K562 (cell line): Measurements from ENCODE around the gene AMPD1. TPM values are rescaled to one million over a fixed set of nuclear protein-coding genes. Genes with fewer than 3 reads are reported as not detected.

Source experiments
- ATAC-seq: fragments of 200-7000 bp; cut with Tn5 transposase; 3 replicates; pipeline ENCODE4 v1.9.1; 2020; ENCODE audit warnings: moderate library complexity
- BruUV-seq: library from RNA; stranded (reverse); fragments of 400-500 nt; replicated peaks from 2 replicates; lab custom pipeline; 2021; lab: Mats Ljungman, UMichigan
- CTCF ChIA-PET: fragments of 300-600 bp; formaldehyde crosslinking; extraction: SDS; loops from one replicate; lab custom pipeline; 2021; ENCODE audit warnings: low intra/inter-chr PET ratio; lab: Yijun Ruan, JAX
- POLR2A ChIA-PET: fragments of 300-600, 350-650 bp; sonication (Branson Sonifier 250); formaldehyde crosslinking; extraction: SDS; loops from one replicate; lab custom pipeline; 2021; ENCODE audit warnings: antibody characterized with exemption, inconsistent platforms; lab: Yijun Ruan, JAX
- DNase-seq, 4 experiments: peaks; one replicate each; pipeline versions ENCODE4 v3.0.0 to v3.0.0-alpha.2; 2011 to 2018; ENCODE audit warnings: low spot score in 3 of 4, mixed read lengths in 3 of 4; ENCODE audit errors: extremely low read depth in 1 of 4
- FAIRE-seq: peaks from 2 replicates; lab custom pipeline; 2011; peaks lifted over from hg19 to GRCh38; lab: Jason Lieb, UNC
- H2AFZ ChIP-seq: 2 replicates; pipeline ENCODE4 v1.6.0; 2011; ENCODE audit warnings: low read depth, low read length, control low read depth, inconsistent platforms
- H3K27ac ChIP-seq: fragments of 200-600 bp; 3 replicates; pipeline ENCODE4 v1.8.0; 2011; ENCODE audit warnings: low read depth, mild to moderate bottlenecking, control low read depth, inconsistent platforms, low read length, moderate library complexity, mixed read lengths; ENCODE audit errors: extremely low read depth
- H3K27me3 ChIP-seq, 2 experiments: fragments of 300-600 bp in 1 of 2; 2 replicates in 1 of 2; 3 replicates in 1 of 2; pipeline versions ENCODE4 v1.6.0 to v1.8.0; 2011; ENCODE audit warnings: inconsistent platforms in 2 of 2, low read length in 2 of 2, mild to moderate bottlenecking in 1 of 2, mixed read lengths in 1 of 2, moderate library complexity in 1 of 2; ENCODE audit not compliant: control insufficient read depth in 2 of 2, insufficient read depth in 2 of 2
- H3K36me3 ChIP-seq: fragments of 300-600 bp; 3 replicates; pipeline ENCODE4 v1.8.0; 2011; ENCODE audit warnings: mild to moderate bottlenecking, low read length, inconsistent platforms; ENCODE audit not compliant: control insufficient read depth, insufficient read depth
- H3K4me1 ChIP-seq, 2 experiments: fragments of 200-600 bp in 1 of 2; replicated peaks in 1 of 2; 2 replicates in 1 of 2; 3 replicates in 1 of 2; pipeline versions ENCODE4 v1.5.1 to v1.8.0; 2011; ENCODE audit warnings: inconsistent platforms in 2 of 2, low read length in 2 of 2, mild to moderate bottlenecking in 1 of 2, mixed read lengths in 1 of 2, moderate library complexity in 1 of 2; ENCODE audit not compliant: control insufficient read depth in 2 of 2, insufficient read depth in 2 of 2
- H3K4me2 ChIP-seq: 2 replicates; pipeline ENCODE4 v1.6.1; 2011; ENCODE audit warnings: low read length, control low read depth, inconsistent platforms, mixed read lengths; ENCODE audit not compliant: insufficient read depth
- H3K4me3 ChIP-seq: fragments of 200-600 bp; sonication (generic), shearing (Covaris generic); 2 replicates; pipeline ENCODE4 v1.5.1; 2016; ENCODE audit warnings: control low read depth, inconsistent platforms
- H3K79me2 ChIP-seq: fragments of 200-600 bp; 3 replicates; pipeline ENCODE4 v1.8.0; 2011; ENCODE audit warnings: low read length, inconsistent platforms; ENCODE audit not compliant: control insufficient read depth, insufficient read depth
- H3K9ac ChIP-seq, 2 experiments: 2 replicates each; pipeline versions ENCODE4 v1.6.0 to v1.6.1; 2011; ENCODE audit warnings: low read depth in 2 of 2, low read length in 2 of 2, control low read depth in 1 of 2, inconsistent platforms in 1 of 2, mild to moderate bottlenecking in 1 of 2, mixed read lengths in 1 of 2; ENCODE audit not compliant: insufficient read depth in 1 of 2
- H3K9me1 ChIP-seq: one replicate; pipeline ENCODE4 v1.6.0; 2011; ENCODE audit warnings: inconsistent platforms, mild to moderate bottlenecking, low read length, moderate library complexity; ENCODE audit not compliant: control insufficient read depth, insufficient read depth
- H3K9me3 ChIP-seq: replicated peaks from 2 replicates; pipeline ENCODE4 v1.5.1; 2011; ENCODE audit warnings: low read depth, low read length, inconsistent platforms; ENCODE audit not compliant: control insufficient read depth, insufficient read depth
- H4K20me1 ChIP-seq: replicated peaks from 2 replicates; pipeline ENCODE4 v1.6.1; 2011; ENCODE audit warnings: low read length, inconsistent platforms, mixed read lengths; ENCODE audit not compliant: control insufficient read depth, insufficient read depth
- CBX1 ChIP-seq: sonication (generic); IDR thresholded peaks from 2 replicates; pipeline ENCODE4 v1.6.1; 2016; ENCODE audit warnings: antibody characterized with exemption, low read depth, mild to moderate bottlenecking
- CLOCK ChIP-seq: fragments of 250-450 bp; sonication (Bioruptor Pico); IDR thresholded peaks from 2 replicates; pipeline ENCODE4 v1.4.0; 2020; ENCODE audit warnings: mild to moderate bottlenecking, moderate library complexity, borderline replicate concordance
- CSDE1 ChIP-seq, 2 experiments: fragments of 450-650 bp; IDR thresholded peaks; 2 replicates each; pipeline ENCODE4 v1.6.1; 2016; ENCODE audit warnings: mild to moderate bottlenecking in 1 of 2
- KAT7 ChIP-seq: sonication (generic); formaldehyde crosslinking; IDR thresholded peaks from 2 replicates; pipeline ENCODE4 v1.8.0; 2022; ENCODE audit warnings: missing genetic modification reagents, mild to moderate bottlenecking, borderline replicate concordance
- MCM7 ChIP-seq, 2 experiments: fragments of 450-650 bp; IDR thresholded peaks; 2 replicates each; pipeline ENCODE4 v1.6.1; 2016 to 2018
- PKNOX1 ChIP-seq: fragments of 450-650 bp; IDR thresholded peaks from 2 replicates; pipeline ENCODE4 v1.6.1; 2016
- PURB ChIP-seq: sonication (generic); formaldehyde crosslinking; IDR thresholded peaks from 2 replicates; pipeline ENCODE4 v1.9.0; 2021; ENCODE audit warnings: low read depth, mild to moderate bottlenecking, missing genetic modification reagents
- RBM14 ChIP-seq: fragments of 200-400 bp; formaldehyde crosslinking; IDR thresholded peaks from 2 replicates; pipeline ENCODE4 v1.6.1; 2018; ENCODE audit warnings: low read depth, mild to moderate bottlenecking, low read length, moderate library complexity, borderline replicate concordance; ENCODE audit not compliant: insufficient read depth
- SMARCE1 ChIP-seq: fragments of 450-650 bp; IDR thresholded peaks from 2 replicates; pipeline ENCODE4 v1.7.1; 2016; ENCODE audit warnings: mild to moderate bottlenecking
- TBP ChIP-seq: optimal IDR thresholded peaks from 2 replicates; pipeline ENCODE3; 2011; ENCODE audit warnings: low read depth, low read length, improper control_type of control experiment
- ZNF12 ChIP-seq: sonication (generic); formaldehyde crosslinking; IDR thresholded peaks from 2 replicates; pipeline ENCODE4 v1.4.0; 2020; ENCODE audit warnings: mild to moderate bottlenecking, missing genetic modification reagents
- ZNF253 ChIP-seq: fragments of 250-450 bp; sonication (Bioruptor Pico); conservative IDR thresholded peaks from 2 replicates; pipeline ENCODE4 v1.6.1; 2021; ENCODE audit warnings: mild to moderate bottlenecking
- ZNF384 ChIP-seq: IDR thresholded peaks from 2 replicates; pipeline ENCODE4 v1.6.1; 2012; ENCODE audit warnings: low read depth, low read length, improper control_type of control experiment
- WGBS: fragments of 100-300 bp; shearing (Covaris generic); methylation state at CpG from one replicate; pipeline ENCODE4 v1.1.6; 2016; ENCODE audit warnings: low coverage, mixed read lengths; ENCODE audit not compliant: insufficient coverage; ENCODE audit errors: missing lambda C conversion rate; 5-methylcytosine and 5-hydroxymethylcytosine counted together
- in situ Hi-C: fragments of 300-500 bp; cut with MboI; formaldehyde crosslinking; loops from 4 replicates; pipeline ENCODE4 v1.15.0; 2018; ENCODE audit warnings: inconsistent platforms, mixed read lengths
- intact Hi-C: fragments of 100-400 bp; cut with micrococcal nuclease; formaldehyde crosslinking; loops from 2 replicates; pipeline ENCODE4 v1.14.2; 2022
- polyA plus RNA-seq, 8 experiments: library from polyadenylated mRNA; depleted of rRNA in 4 of 8; stranded (reverse) in 5 of 8; unstranded in 3 of 8; fragments of >200 nt; fragmentation: Nextera tagmentation in 2 of 8; fragmentation: Illumina TruSeq in 1 of 8; extraction: Ambion mirVana in 2 of 8; extraction: Trizol in 1 of 8; gene quantifications; 2 replicates each; pipeline versions ENCODE4 v1.2.1 to v1.2.3, GENCODE V29; 2011 to 2014; ENCODE audit warnings: inconsistent platforms in 1 of 8, missing spikeins in 1 of 8
- total RNA-seq, 7 experiments: library from RNA; depleted of rRNA in 6 of 7; stranded (reverse); fragments of >200 nt in 6 of 7; fragmentation: Illumina TruSeq in 2 of 7; extraction: Trizol in 2 of 7; gene quantifications; 2 replicates each; pipeline versions ENCODE4 v1.2.1 to v1.2.3, GENCODE V29; 2011 to 2021; ENCODE audit warnings: low replicate concordance in 1 of 7

Gene AMPD1
- total and polyA plus RNA-seq, 9 of the 15 experiments (the other 6 are each of a cell fraction or from before 2014, with no cell fraction given): 0.04 to 0.17 TPM; not detected in 7

GRCh38 chr1:114701931-114702330 lies 6.6 kb upstream of the AMPD1 start (continued):
- TF ChIP-seq CLOCK (CRISPR knock-in tag) (no peak), MCM7 (IDR thresholded peaks at IDR 0.05) (no peak), PKNOX1 (no peak), CSDE1 (IDR thresholded peaks at IDR 0.05) (no peak), ZNF384 (no peak)

GRCh38 chr1:114700036-114700600 lies 4.8 kb upstream of the AMPD1 start:
- Histone ChIP-seq H3K79me2 (no peaks in the 10 kb centered on the region), H3K4me3 (no peak overlapping the region), H3K27ac (no peak overlapping the region), H3K4me1 (no peaks in the 10 kb centered on the region), H2AFZ (no peak overlapping the region), H3K36me3 (no peaks in the 10 kb centered on the region), H3K9ac (no peak overlapping the region), H3K9me3 (no peaks in the 10 kb centered on the region), H3K4me2 (no peak overlapping the region), H3K9me1 (no peaks in the 10 kb centered on the region), H3K27me3 (peaks cover 15 to 16% of the 10 kb centered on the region in 2 experiments), H4K20me1 (no peaks in the 10 kb centered on the region)
- FAIRE-seq (no peak), DNase-seq (no peak), ATAC-seq (no peak)
- no TSS peak for BruUV-seq
- ChIA-PET CTCF (no interaction called here), POLR2A (interaction anchor here (0.6 to 1.5 kb wide), 5 partner anchors 10 to 355 kb away, joined by 3 to 5 read pairs (median 3); no protein-coding TSS in a partner anchor)
- in situ Hi-C loops: no loop called here
- TF ChIP-seq RBM14 (no peak), KAT7 (CRISPR knock-in tag) (no peak), ZNF12 (no peak), TBP (no peak), CBX1 (no peak), ZNF253 (CRISPR knock-in tag) (no peak), PURB (CRISPR knock-in tag) (no peak), SMARCE1 (no peak)
- WGBS: 9% methylated on average over 4 of the region's 4 CpGs
- intact Hi-C loops: no loop called here
